ENCODE results near the gene TMEM242. TPM values are rescaled to one million over a fixed set of nuclear protein-coding genes. Genes with fewer than 3 reads are reported as not detected.

The TMEM242 gene
- total and polyA plus RNA-seq, 2 of the 13 experiments (the other 11 are each of a cell fraction or from before 2014, with no cell fraction given): 5.6 to 11.1 TPM

- H3K9ac ChIP-seq (ENCODE audit: insufficient read depth, low read depth, low read length): no peak overlapping the region
- no peak for ATAC-seq
- H2AFZ ChIP-seq (ENCODE audit: low read length): no peak overlapping the region
- no peaks in the 10 kb centered on the region for H3K36me3 ChIP-seq (replicated peaks in 1 of 2; ENCODE audit: control insufficient read depth in 1 of 2, insufficient read depth in 2 of 2, low read length in 2 of 2)
- intact Hi-C loops (cut with micrococcal nuclease; ENCODE audit: unreplicated experiment): no loop called here
- no peaks in the 10 kb centered on the region for H3K79me2 ChIP-seq (ENCODE audit: insufficient read depth, low read length)
- no peak for DNase-seq (ENCODE audit: low spot score)
- no peaks in the 10 kb centered on the region for H4K20me1 ChIP-seq (ENCODE audit: insufficient read depth, low read length)
- CTCF ChIA-PET (ENCODE audit: low intra/inter-chr PET ratio, low total read pairs): no interaction called here
- no peaks in the 10 kb centered on the region for H3K4me1 ChIP-seq (ENCODE audit: insufficient read depth, low read length)
- no peak for FAIRE-seq
- H3K27me3 ChIP-seq (ENCODE audit: control insufficient read depth in 1 of 2, insufficient read depth in 2 of 2, low read length in 2 of 2): peaks cover 0 to 8% of the 10 kb centered on the region in 2 experiments; a peak in 2 of 5 replicates
- no peak overlapping the region for H3K27ac ChIP-seq (ENCODE audit: extremely low read length, insufficient read depth, low read length)
- POLR2A ChIA-PET: interaction anchor here (1.2 kb wide), 1 partner anchor 14 kb away, joined by 3 read pairs; no protein-coding TSS in a partner anchor
- BruUV-seq (replicated peaks): no TSS peak
- TF ChIP-seq CEBPB (IDR thresholded peaks at IDR 0.05; ENCODE audit: borderline replicate concordance, low read depth, low read length) (0 out of 2 replicates have a peak, but pooled peaks have one; percentile 25), HMG20A (CRISPR knock-in tag; IDR thresholded peaks at IDR 0.05; ENCODE audit: borderline replicate concordance) (no peak)
- H3K9me3 ChIP-seq (ENCODE audit: low read length): no peaks in the 10 kb centered on the region
- no peak overlapping the region for H3K4me2 ChIP-seq (ENCODE audit: low read depth, low read length)
- in situ Hi-C loops (cut with HindIII; ENCODE audit: extremely low pct_ligation_motif_present, low pct_unique_long_range_greater_than_20kb): no loop called here
- 81% methylated on average over 1 of the region's 1 CpG for WGBS (ENCODE audit: low lambda C conversion rate)
- H3K4me3 ChIP-seq (replicated peaks in 1 of 3; ENCODE audit: insufficient read depth in 1 of 3, low read depth in 2 of 3, low read length in 3 of 3): no peak overlapping the region
Observed at GRCh38 chr6:157364705-157365104, 41.4 kb upstream of the TMEM242 start.

- Histone ChIP-seq H3K36me3 (replicated peaks in 1 of 2; ENCODE audit: control insufficient read depth in 1 of 2, insufficient read depth in 2 of 2, low read length in 2 of 2) (no peaks in the 10 kb centered on the region), H3K4me3 (replicated peaks in 1 of 3; ENCODE audit: insufficient read depth in 1 of 3, low read depth in 2 of 3, low read length in 3 of 3) (no peak overlapping the region), H3K9ac (ENCODE audit: insufficient read depth, low read depth, low read length) (no peak overlapping the region), H3K27ac (ENCODE audit: extremely low read length, insufficient read depth, low read length) (no peak overlapping the region), H4K20me1 (ENCODE audit: insufficient read depth, low read length) (no peaks in the 10 kb centered on the region), H3K4me2 (ENCODE audit: low read depth, low read length) (no peak overlapping the region), H3K9me3 (ENCODE audit: low read length) (no peaks in the 10 kb centered on the region), H3K27me3 (ENCODE audit: control insufficient read depth in 1 of 2, insufficient read depth in 2 of 2, low read length in 2 of 2) (peaks cover 0 to 7% of the 10 kb centered on the region in 2 experiments; a peak in 2 of 5 replicates), H2AFZ (ENCODE audit: low read length) (no peak overlapping the region), H3K79me2 (ENCODE audit: insufficient read depth, low read length) (no peaks in the 10 kb centered on the region), H3K4me1 (ENCODE audit: insufficient read depth, low read length) (no peaks in the 10 kb centered on the region)
- 13% methylated on average over 3 of the region's 3 CpGs for WGBS (ENCODE audit: low lambda C conversion rate)
- CTCF ChIA-PET (ENCODE audit: low intra/inter-chr PET ratio, low total read pairs): no interaction called here
- in situ Hi-C loops (cut with HindIII; ENCODE audit: extremely low pct_ligation_motif_present, low pct_unique_long_range_greater_than_20kb): no loop called here
- intact Hi-C loops (cut with micrococcal nuclease; ENCODE audit: unreplicated experiment): no loop called here
- DNase-seq (ENCODE audit: low spot score) (no peak), FAIRE-seq (no peak), ATAC-seq (no peak)
- no TSS peak for BruUV-seq (replicated peaks)
- POLR2A ChIA-PET: no interaction called here
- TF ChIP-seq SIX1 (CRISPR knock-in tag; IDR thresholded peaks at IDR 0.05; ENCODE audit: borderline replicate concordance): no peak
- TF ChIP-seq ZNF329 (CRISPR knock-in tag; IDR thresholded peaks at IDR 0.05; ENCODE audit: low read depth): no peak
- no peak for TF ChIP-seq ZBTB33 (CRISPR knock-in tag; IDR thresholded peaks at IDR 0.05)
- TF ChIP-seq HIC2 (CRISPR knock-in tag; IDR thresholded peaks at IDR 0.05; ENCODE audit: low read depth): no peak
- no peak for TF ChIP-seq ZNF333 (CRISPR knock-in tag; IDR thresholded peaks at IDR 0.05; ENCODE audit: borderline replicate concordance)
- no peak for TF ChIP-seq MXD1 (CRISPR knock-in tag; IDR thresholded peaks at IDR 0.05)
- TF ChIP-seq ZNF281 (CRISPR knock-in tag; IDR thresholded peaks at IDR 0.05; ENCODE audit: borderline replicate concordance): no peak
- TF ChIP-seq ZNF414 (CRISPR knock-in tag; IDR thresholded peaks at IDR 0.05): no peak
Observed at GRCh38 chr6:157361886-157362285, 38.6 kb upstream of the TMEM242 start.
